Stomach (tissue), 4 donors: ENCODE measurements around the gene CCDC141.

ENCODE experiments used
- EP300 ChIP-seq: sonication (generic); formaldehyde crosslinking; IDR thresholded peaks from one replicate; pipeline ENCODE4 v1.6.1; 2017; ENCODE audit warnings: antibody characterized with exemption
- POLR2A ChIP-seq, 4 donors: fragments of 450-650 bp; IDR thresholded peaks; one replicate each; pipeline ENCODE4 v1.6.1; 2016; ENCODE audit warnings: antibody characterized with exemption in 4 of 4, control low read depth in 2 of 4, mild to moderate bottlenecking in 1 of 4, moderate library complexity in 1 of 4
- POLR2AphosphoS5 ChIP-seq, 3 donors: sonication (generic); formaldehyde crosslinking; IDR thresholded peaks; one replicate each; pipeline ENCODE4 v1.6.1; 2016; ENCODE audit warnings: antibody characterized with exemption in 3 of 3
- TF ChIP-seq, protein P1 (sequence below), 7 experiments: fragments of 450-650 bp in 4 of 7; fragments of 200-600 bp in 3 of 7; sonication (generic) in 3 of 7; IDR thresholded peaks; one replicate each; pipeline ENCODE4 v1.5.1; 2016 to 2019; ENCODE audit warnings: antibody characterized with exemption in 7 of 7, control low read depth in 2 of 7, mild to moderate bottlenecking in 1 of 7

GRCh38 chr2:178880257-178880656, 169.7 kb downstream of the CCDC141 start:
- TF ChIP-seq POLR2A (IDR thresholded peaks at IDR 0.05) (no peak), POLR2AphosphoS5 (IDR thresholded peaks at IDR 0.05) (no peak), EP300 (no peak)
- TF ChIP-seq, protein P1, sequence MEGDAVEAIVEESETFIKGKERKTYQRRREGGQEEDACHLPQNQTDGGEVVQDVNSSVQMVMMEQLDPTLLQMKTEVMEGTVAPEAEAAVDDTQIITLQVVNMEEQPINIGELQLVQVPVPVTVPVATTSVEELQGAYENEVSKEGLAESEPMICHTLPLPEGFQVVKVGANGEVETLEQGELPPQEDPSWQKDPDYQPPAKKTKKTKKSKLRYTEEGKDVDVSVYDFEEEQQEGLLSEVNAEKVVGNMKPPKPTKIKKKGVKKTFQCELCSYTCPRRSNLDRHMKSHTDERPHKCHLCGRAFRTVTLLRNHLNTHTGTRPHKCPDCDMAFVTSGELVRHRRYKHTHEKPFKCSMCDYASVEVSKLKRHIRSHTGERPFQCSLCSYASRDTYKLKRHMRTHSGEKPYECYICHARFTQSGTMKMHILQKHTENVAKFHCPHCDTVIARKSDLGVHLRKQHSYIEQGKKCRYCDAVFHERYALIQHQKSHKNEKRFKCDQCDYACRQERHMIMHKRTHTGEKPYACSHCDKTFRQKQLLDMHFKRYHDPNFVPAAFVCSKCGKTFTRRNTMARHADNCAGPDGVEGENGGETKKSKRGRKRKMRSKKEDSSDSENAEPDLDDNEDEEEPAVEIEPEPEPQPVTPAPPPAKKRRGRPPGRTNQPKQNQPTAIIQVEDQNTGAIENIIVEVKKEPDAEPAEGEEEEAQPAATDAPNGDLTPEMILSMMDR (IDR thresholded peaks at IDR 0.05), result no peak
